GM21381 (cell line): ENCODE data around the gene PDCD6IP.
"Not testable (repeated sequence)": the region's sequence is repeated elsewhere in the genome, so short reads cannot be mapped to it uniquely, and the experiment has no call there.

Experiments used
- ATAC-seq: cut with Tn5 transposase; IDR thresholded peaks from one replicate; pipeline ENCODE4 v1.9.1; 2021; ENCODE audit warnings: mild to moderate bottlenecking, moderate library complexity; ENCODE audit not compliant: unreplicated experiment

The PDCD6IP gene

DNA sequence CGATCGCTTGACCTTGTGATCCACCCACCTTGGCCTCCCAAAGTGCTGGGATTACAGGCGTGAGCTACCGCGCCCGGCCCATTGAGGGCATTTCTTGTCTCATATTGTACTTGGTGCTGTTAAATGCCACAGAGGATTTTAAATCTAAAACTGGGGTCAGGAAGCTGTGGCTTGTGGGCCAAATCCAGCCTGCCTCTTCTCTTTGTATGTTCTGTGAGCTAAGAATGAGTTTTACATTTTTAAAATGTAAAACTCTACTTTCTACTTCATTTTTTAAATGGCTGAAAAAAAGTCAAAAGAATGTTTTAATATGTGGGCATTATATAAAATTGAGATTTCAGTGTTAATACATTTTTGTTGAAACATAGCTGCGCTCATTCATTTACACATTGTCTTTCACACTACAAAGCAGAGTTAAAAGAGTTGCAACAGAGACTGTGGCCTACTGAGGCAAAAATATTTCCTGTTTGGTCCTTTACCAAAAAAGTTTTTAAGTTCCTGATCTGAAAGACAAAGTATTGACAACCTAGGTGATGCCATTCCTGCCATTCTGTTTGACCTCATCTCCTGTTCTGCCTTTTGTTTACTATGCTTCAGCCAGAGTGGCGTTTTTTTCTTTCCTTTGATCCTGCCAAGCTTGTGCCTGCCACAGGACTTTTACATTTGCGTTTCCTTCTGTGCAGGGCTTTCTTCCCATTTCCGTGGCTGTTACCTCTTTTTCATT is 50.4 kb downstream of the PDCD6IP start:
- no peak for ATAC-seq

- ATAC-seq, result not testable (repeated sequence)
These were observed 52.2 kb downstream of the PDCD6IP start for GRCh38 chr3:33850599-33850998.

DNA sequence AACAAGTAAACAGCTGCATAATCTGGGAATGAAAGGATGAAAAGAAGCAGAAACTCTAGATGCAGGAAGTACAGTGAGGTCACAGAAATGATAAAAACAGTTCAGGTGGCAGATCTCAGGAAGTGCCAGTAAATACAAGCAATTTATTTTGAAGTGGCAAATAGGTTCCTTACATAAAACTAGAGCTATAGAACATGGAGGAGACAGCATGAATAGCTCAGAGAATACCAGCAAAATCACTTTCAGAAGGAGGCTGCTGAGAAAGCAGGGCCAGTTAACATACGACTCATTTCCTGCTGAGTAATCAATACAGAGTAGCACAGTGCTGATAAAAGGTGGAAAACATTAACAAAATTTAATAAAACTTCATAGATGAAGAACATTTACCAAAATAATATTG is 57.0 kb downstream of the PDCD6IP start:
- ATAC-seq, result not testable (repeated sequence)

GRCh38 chr3:33855884-33856546 is 57.6 kb downstream of the PDCD6IP start:
- ATAC-seq, result no peak

GRCh38 chr3:33857701-33858100 is 59.3 kb downstream of the PDCD6IP start:
- ATAC-seq, result not testable (repeated sequence)

DNA sequence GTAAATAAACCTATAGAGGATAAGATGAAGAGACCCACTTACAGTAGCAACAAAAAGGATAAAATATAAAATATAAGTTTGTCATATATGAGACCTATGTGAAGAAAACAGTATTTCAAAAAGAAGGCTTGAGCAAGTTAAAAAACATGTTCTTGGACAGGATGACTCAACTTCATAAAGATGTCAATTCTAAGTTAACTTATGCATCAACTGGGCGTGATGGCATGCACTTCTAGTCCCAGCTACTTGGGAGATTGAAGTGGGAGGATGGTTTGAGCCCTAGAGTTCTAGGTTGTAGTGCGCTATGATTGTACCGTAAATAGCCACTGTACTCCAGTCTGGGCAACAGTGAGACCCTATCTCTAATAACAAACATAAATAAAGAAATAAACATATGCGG is 59.7 kb downstream of the PDCD6IP start:
- no peak for ATAC-seq

GRCh38 chr3:33860373-33861050 is 62.1 kb downstream of the PDCD6IP start:
- ATAC-seq, result no peak

- no peak for ATAC-seq
These were observed 66.7 kb downstream of the PDCD6IP start for GRCh38 chr3:33865133-33865532.

DNA sequence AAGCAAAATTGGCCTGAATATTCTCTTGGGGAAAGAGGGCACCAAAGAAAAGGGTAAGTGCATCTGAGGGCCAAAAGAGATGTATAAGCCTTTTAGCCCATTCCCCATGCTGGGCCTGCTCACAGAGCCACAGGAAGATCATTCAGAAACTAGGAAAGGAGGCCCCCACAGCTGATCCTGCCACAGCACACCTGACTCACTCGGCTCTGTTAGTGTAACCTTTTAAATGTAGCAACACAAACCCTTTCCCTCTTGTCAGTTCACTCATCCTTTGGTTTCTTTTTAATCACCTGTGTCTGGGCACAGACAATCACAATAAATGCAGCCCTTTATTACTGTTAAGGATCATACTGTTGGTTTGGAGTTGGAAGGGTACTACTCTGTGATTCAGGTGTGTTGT is 69.9 kb downstream of the PDCD6IP start:
- ATAC-seq, result no peak

DNA sequence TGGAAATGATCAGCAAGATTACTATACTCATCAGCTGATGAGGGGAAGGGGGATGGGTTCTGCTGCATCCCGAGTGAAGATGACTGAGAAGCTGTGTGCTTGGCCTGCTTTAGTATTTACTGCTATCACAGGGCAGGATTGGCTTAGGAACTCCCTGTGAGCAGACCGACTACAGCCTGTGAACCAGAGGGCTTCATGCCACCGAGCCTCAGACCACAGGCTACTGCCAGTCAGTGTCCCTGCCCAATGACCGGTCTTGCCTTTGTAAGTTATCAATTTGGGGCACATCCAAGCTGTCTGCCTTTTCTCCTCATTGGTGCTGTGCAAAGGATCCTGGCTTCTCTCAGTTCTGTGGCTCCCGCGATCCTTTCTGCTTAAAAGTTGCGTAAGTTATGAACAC is 71.5 kb downstream of the PDCD6IP start:
- ATAC-seq, result no peak

GRCh38 chr3:33874815-33875214 is 76.4 kb downstream of the PDCD6IP start:
- ATAC-seq, result no peak

- no peak for ATAC-seq
These were observed 77.2 kb downstream of the PDCD6IP start for GRCh38 chr3:33875680-33876079.

- ATAC-seq, result no peak
These were observed 78.8 kb downstream of the PDCD6IP start for GRCh38 chr3:33877187-33877586.

- no peak for ATAC-seq
These were observed 81.1 kb downstream of the PDCD6IP start for GRCh38 chr3:33879540-33879939.

DNA sequence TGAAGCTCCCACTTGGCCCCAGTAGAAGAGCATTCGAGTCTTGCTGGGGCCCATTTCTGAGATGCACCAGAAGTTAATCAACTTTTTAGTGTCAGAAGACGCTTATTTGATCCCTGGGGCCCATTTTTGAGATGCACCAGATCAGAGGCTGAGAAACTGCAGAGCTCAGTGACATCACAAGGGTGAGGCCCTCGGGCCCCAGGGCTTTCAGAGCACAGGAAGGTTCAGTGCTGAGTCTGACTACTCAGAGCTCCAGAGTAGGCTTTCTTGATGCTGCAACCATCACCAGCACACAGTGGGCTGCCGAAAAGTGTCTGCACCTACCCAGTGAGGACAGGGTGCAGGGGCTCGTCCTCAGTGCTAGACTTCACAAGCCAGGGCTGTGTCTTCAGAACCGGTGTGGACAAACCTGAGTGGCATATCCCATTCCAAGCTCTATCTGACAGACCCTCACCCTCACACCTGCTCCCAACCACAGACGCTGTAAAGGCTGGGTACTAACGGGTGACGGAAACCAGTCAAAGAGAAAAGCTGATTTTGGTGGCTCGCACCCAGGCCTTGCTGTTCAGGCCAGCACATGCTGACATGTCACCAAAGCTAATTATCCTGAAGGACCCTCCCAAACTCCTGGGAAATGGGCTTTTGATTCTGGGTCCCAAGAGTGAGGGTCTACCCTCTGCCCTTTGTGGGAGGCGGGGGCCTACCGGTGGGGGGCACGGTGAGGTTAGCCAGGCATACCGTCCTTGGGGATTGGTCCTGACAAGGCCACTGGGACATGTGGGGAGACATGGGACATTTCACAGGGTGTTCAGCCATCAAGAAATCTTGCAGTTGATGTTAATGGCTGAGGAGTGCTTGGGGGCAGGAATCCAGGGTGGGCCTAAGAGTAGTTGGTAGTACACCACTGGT is 83.0 kb downstream of the PDCD6IP start:
- no peak for ATAC-seq

DNA sequence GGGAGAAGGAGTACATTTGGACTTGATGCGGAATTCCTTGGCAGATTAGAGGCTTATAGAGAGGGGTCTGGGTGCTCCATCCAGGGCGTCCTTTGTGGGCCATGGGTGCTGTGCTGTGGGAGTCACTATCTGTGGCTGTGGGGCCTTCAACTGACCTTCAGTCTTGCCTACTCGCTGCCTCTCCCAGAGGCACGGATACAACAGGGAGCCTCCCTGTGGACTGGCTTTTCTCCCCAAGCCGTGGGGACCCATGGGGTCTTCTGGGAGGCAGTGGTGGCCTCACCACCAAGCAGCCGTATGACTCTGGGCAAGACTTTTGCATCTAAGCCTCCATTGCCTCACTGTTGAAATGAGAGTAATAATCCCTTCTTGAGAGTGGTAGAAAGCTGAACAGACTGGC is 83.9 kb downstream of the PDCD6IP start:
- no peak for ATAC-seq

GRCh38 chr3:33883538-33883950 is 85.1 kb downstream of the PDCD6IP start:
- peak; percentile 47 for ATAC-seq

GRCh38 chr3:33883951-33884561 is 85.6 kb downstream of the PDCD6IP start:
- ATAC-seq, result no peak

DNA sequence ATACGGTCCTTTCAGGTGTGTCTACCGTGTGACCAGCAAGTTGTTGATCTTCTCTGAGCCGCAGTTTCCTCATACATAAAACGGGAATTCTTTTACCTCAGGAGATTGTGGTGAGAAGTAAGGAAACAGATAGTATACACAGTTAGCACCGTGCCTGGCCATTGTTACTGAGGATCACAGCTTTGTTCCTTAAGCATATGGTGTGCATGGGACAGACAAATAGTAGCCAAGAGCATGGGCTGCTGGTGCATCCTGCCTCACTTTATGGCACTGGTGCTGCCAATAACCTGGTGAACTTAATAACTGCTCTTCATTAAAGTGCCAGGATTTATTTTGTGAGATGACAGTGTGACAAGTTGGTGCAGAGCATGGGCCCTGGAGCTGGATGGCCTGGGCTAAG is 86.3 kb downstream of the PDCD6IP start:
- ATAC-seq, result no peak

DNA sequence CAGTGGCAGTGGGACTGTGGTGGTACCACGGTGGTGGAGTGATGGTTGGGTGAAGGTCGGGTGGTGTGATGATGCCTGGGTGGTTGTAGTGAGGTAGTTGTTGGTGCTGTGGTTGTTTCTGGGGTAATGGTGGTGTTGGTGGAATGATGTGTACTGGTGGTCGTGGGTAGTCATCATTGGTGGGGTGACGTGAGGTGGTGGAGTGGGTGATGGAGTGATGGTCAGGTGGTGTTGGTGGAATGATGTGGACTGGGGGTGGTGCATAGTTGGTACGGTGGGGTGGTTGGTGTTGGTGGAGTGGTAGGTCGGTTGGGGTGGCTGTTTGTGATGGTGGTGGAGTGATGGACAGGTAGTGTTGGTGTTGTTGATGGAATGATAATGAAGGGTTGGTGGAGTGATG is 87.1 kb downstream of the PDCD6IP start:
- no peak for ATAC-seq

DNA sequence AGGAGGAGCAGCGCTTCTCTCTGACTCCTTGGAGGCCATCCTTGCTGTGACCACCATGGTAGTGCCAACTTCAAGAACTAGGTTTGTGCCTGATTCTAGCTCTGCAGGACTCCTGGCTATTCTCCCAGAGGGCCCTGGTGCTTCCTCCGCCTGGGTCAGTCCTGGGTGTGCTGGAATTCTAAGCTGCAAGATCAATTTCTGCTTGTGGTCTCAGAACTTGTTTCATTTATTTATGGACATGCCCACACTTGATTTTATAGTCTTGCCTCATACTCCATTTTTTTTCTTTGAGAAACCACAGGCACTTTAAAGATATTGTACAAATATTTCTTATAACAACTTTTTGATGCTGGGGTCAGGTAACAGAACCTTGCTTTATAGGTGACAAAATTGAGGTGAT is 87.6 kb downstream of the PDCD6IP start:
- ATAC-seq, result no peak
